Measurements from ENCODE around the gene FBXO10.
"Not testable (repeated sequence)": the region's sequence is repeated elsewhere in the genome, so short reads cannot be mapped to it uniquely, and the experiment has no call there.

FBXO10 gene

DNA sequence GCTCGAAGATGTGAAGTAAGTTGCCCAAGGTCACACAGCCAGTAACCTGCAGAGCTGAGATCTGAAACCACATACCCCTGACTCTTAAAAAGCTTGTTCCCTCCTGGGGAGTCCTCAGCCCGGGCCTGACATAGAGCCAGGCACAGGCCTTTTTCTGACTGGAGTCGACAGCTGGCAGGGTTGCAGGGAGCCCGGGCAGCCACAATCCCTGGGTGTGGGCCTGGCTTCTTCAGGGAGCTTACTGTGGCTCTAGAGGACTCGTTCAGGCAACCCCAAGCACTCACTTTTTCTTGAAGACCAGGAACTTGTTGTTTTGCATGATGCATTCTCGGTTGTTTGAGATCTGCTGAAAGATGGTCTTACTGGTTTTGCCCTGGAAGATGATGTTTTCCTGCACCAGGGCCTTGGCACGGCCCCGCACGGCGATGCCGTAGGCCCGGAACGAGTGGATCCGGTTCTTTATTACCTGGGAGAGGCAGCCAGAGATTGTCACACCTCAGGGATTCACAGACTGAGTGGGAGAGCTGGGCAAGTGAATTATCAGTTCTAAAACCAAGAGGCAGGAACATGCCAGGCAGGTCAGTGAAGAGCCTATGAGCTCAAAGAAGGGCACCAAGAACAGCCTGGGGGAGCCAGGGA is 60.4 kb downstream of the FBXO10 start:
- no peaks in the 10 kb centered on the region for H3K9me3 ChIP-seq (ENCODE audit: control extremely low read depth in 1 of 5, control insufficient read depth in 4 of 5, insufficient read depth in 2 of 5, low read depth in 1 of 5, low read length in 4 of 5)
- DNase-seq, result no peak
- CTCF ChIA-PET, result no interaction called here
- POLR2A ChIA-PET, result no interaction called here
- 99% methylated on average over 14 of the region's 14 CpGs for WGBS (ENCODE audit: insufficient coverage)
- H3K36me3 ChIP-seq (ENCODE audit: control insufficient read depth in 4 of 4, insufficient read depth in 4 of 4, low read length in 3 of 4), result peaks cover 0 to 2% (median 0%) of the 10 kb centered on the region in 4 experiments
- no peaks in the 10 kb centered on the region for H3K27me3 ChIP-seq (replicated peaks in 2 of 5; ENCODE audit: control insufficient read depth in 4 of 5, insufficient read depth in 5 of 5, low read length in 4 of 5)
- no peak overlapping the region for H3K4me3 ChIP-seq (ENCODE audit: control insufficient read depth in 1 of 7, extremely low read depth in 1 of 7, insufficient read depth in 4 of 7, low read depth in 2 of 7, low read length in 6 of 7)
- no peaks in the 10 kb centered on the region for H3K4me1 ChIP-seq (ENCODE audit: control extremely low read depth in 1 of 4, control insufficient read depth in 4 of 4, insufficient read depth in 4 of 4, low read length in 3 of 4)
- no peak overlapping the region for H3K27ac ChIP-seq (ENCODE audit: insufficient read depth in 1 of 2, low read depth in 1 of 2, low read length in 2 of 2, poor library complexity in 1 of 2, severe bottlenecking in 2 of 2)

DNA sequence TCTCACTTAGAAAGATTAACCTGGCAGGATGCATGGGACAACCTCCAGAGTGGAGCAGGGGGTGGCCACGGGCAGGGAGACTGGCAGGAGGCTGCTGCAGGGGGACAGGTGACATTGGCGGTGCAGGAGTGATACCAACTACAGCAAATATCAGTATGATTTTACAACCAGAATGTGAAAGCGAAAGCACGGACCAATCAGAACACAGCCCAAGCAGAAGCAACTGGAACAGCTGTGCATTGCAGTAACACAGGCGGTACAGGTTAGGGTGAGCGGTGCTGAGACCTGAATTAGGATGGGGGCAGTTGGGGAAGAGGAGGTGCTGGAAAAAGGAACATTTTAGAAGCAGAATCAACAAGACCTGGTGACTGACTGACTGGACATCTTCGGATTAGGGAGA is 61.2 kb downstream of the FBXO10 start:
- Histone ChIP-seq H3K27ac (ENCODE audit: insufficient read depth in 1 of 2, low read depth in 1 of 2, low read length in 2 of 2, poor library complexity in 1 of 2, severe bottlenecking in 2 of 2) (no peak overlapping the region), H3K27me3 (replicated peaks in 2 of 5; ENCODE audit: control insufficient read depth in 4 of 5, insufficient read depth in 5 of 5, low read length in 4 of 5) (no peaks in the 10 kb centered on the region), H3K4me3 (ENCODE audit: control insufficient read depth in 1 of 7, extremely low read depth in 1 of 7, insufficient read depth in 4 of 7, low read depth in 2 of 7, low read length in 6 of 7) (no peak overlapping the region), H3K9me3 (ENCODE audit: control extremely low read depth in 1 of 5, control insufficient read depth in 4 of 5, insufficient read depth in 2 of 5, low read depth in 1 of 5, low read length in 4 of 5) (no peaks in the 10 kb centered on the region), H3K36me3 (ENCODE audit: control insufficient read depth in 4 of 4, insufficient read depth in 4 of 4, low read length in 3 of 4) (peaks cover 0 to 2% (median 0%) of the 10 kb centered on the region in 4 experiments), H3K4me1 (ENCODE audit: control extremely low read depth in 1 of 4, control insufficient read depth in 4 of 4, insufficient read depth in 4 of 4, low read length in 3 of 4) (no peaks in the 10 kb centered on the region)
- DNase-seq, result no peak
- 98% methylated on average over 7 of the region's 7 CpGs for WGBS (ENCODE audit: insufficient coverage)
- ChIA-PET CTCF (no interaction called here), POLR2A (no interaction called here)

DNA sequence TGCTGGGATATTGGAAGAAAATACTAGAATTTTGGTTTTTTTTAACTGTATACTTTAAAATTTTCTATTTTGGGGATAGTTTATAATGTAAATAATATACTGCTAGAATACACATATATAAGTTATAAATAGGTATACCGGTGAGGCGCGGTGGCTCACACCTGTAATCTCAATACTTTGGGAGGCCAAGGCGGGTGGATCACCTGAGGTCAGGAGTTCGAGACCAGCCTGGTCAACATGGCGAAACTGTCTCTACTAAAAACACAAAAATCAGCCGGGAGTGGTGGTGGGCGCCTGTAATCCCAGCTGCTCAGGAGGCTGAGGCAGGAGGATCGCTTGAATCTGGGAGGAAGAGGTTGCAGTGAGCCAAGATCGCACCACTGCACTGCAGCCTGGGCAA is 61.8 kb downstream of the FBXO10 start:
- H3K4me3 ChIP-seq (ENCODE audit: control insufficient read depth in 1 of 7, extremely low read depth in 1 of 7, insufficient read depth in 4 of 7, low read depth in 2 of 7, low read length in 6 of 7); H3K36me3 ChIP-seq (ENCODE audit: control insufficient read depth in 4 of 4, insufficient read depth in 4 of 4, low read length in 3 of 4); H3K9me3 ChIP-seq (ENCODE audit: control extremely low read depth in 1 of 5, control insufficient read depth in 4 of 5, insufficient read depth in 2 of 5, low read depth in 1 of 5, low read length in 4 of 5); H3K27ac ChIP-seq (ENCODE audit: insufficient read depth in 1 of 2, low read depth in 1 of 2, low read length in 2 of 2, poor library complexity in 1 of 2, severe bottlenecking in 2 of 2); DNase-seq; POLR2A ChIA-PET; H3K27me3 ChIP-seq (replicated peaks in 2 of 5; ENCODE audit: control insufficient read depth in 4 of 5, insufficient read depth in 5 of 5, low read length in 4 of 5); CTCF ChIA-PET; H3K4me1 ChIP-seq (ENCODE audit: control extremely low read depth in 1 of 4, control insufficient read depth in 4 of 4, insufficient read depth in 4 of 4, low read length in 3 of 4): not testable (repeated sequence)
- 98% methylated on average over 8 of the region's 10 CpGs for WGBS (ENCODE audit: insufficient coverage)

DNA sequence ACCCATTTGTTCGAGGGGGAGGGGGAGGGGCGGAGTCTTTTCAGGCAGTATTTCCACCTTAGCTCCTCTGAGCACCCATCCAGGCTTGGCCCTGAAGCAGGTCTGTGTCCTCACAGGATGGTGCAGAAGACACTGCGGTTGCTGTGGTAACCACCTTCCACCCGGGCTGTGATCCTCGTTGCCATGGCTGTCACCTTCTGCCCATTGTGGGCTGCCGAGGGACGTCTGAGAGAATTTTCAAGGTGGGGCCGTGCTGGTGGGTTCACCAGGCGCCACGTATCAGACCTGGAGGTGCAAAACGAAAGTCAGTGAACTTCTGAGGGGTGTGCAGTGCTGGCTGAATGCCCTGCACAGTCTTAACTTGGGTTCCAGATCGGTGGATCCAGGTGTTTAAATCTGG is 63.7 kb downstream of the FBXO10 start:
- ChIA-PET CTCF (interaction anchor here (1.2 kb wide), 1 partner anchor 14 kb away, joined by 3 read pairs; no protein-coding TSS in a partner anchor), POLR2A (no interaction called here)
- no peak overlapping the region for H3K27ac ChIP-seq (ENCODE audit: insufficient read depth in 1 of 2, low read depth in 1 of 2, low read length in 2 of 2, poor library complexity in 1 of 2, severe bottlenecking in 2 of 2)
- no peak for DNase-seq
- no peaks in the 10 kb centered on the region for H3K4me1 ChIP-seq (ENCODE audit: control extremely low read depth in 1 of 4, control insufficient read depth in 4 of 4, insufficient read depth in 4 of 4, low read length in 3 of 4)
- WGBS (ENCODE audit: insufficient coverage), result 96% methylated on average over 12 of the region's 12 CpGs
- no peaks in the 10 kb centered on the region for H3K27me3 ChIP-seq (replicated peaks in 2 of 5; ENCODE audit: control insufficient read depth in 4 of 5, insufficient read depth in 5 of 5, low read length in 4 of 5)
- H3K4me3 ChIP-seq (ENCODE audit: control insufficient read depth in 1 of 7, extremely low read depth in 1 of 7, insufficient read depth in 4 of 7, low read depth in 2 of 7, low read length in 6 of 7), result no peak overlapping the region
- H3K9me3 ChIP-seq (ENCODE audit: control extremely low read depth in 1 of 5, control insufficient read depth in 4 of 5, insufficient read depth in 2 of 5, low read depth in 1 of 5, low read length in 4 of 5), result no peaks in the 10 kb centered on the region
- peaks cover 0 to 15% (median 8%) of the 10 kb centered on the region in 4 experiments for H3K36me3 ChIP-seq (ENCODE audit: control insufficient read depth in 4 of 4, insufficient read depth in 4 of 4, low read length in 3 of 4)

DNA sequence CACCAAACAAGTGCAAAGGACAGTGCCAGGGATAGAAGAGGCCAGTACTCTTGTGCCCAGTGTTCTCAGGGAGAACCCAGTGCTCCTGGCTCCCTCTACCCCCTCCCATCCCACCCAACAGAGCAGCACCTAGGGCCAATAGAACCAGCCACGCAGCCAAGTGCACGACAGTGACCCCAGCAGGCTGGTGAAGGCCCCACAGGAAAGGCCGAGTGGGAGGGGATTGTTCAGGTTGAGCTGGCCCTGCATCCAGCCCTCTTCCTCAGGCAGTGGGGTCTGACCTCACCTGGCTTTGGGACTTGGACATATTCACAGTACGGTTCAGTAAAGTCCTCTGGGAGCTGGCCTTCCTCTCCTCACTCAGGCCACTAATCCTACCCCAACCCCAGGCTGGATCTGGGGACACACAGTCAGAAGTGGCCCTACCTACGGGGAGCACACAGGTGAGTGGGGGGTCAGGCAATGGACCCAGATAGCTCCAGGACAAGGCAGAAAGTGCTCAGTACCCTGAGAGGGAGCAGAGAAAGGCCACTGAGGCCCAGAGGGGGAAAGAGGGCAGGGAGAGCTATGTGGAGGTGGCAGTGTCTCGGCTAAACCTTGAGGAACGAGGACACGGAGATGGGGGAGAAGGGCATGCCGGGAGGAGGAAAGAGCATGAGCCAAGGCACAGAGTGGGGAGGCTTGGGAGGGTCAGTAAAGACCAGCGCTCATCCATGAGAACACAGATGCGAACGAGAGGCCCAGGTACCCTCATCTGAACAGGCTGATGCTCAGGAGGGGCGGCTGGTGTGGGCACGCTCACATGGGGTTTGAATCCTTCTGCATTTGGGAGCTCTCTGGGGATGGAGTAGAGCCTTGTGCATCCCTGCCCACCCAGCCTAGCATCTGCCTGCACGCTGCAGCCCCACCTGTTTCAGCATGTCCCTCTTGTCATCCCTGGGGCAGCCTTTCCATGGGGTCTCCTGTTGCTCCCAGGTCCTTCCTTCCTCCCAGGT is 64.9 kb downstream of the FBXO10 start:
- H3K4me1 ChIP-seq (ENCODE audit: control extremely low read depth in 1 of 4, control insufficient read depth in 4 of 4, insufficient read depth in 4 of 4, low read length in 3 of 4), result no peaks in the 10 kb centered on the region
- no peak for DNase-seq
- H3K4me3 ChIP-seq (ENCODE audit: control insufficient read depth in 1 of 7, extremely low read depth in 1 of 7, insufficient read depth in 4 of 7, low read depth in 2 of 7, low read length in 6 of 7), result no peak overlapping the region
- ChIA-PET POLR2A (interaction anchor here (0.7 kb wide), 1 partner anchor 1457 kb away, joined by 3 read pairs; no protein-coding TSS in a partner anchor), CTCF (interaction anchor here (0.8 to 1.2 kb wide), 3 partner anchors 9 to 30 kb away, joined by 3 to 4 read pairs (median 3); no protein-coding TSS in a partner anchor)
- H3K36me3 ChIP-seq (ENCODE audit: control insufficient read depth in 4 of 4, insufficient read depth in 4 of 4, low read length in 3 of 4), result peaks cover 0 to 15% (median 12%) of the 10 kb centered on the region in 4 experiments
- 95% methylated on average over 13 of the region's 15 CpGs for WGBS (ENCODE audit: insufficient coverage)
- H3K9me3 ChIP-seq (ENCODE audit: control extremely low read depth in 1 of 5, control insufficient read depth in 4 of 5, insufficient read depth in 2 of 5, low read depth in 1 of 5, low read length in 4 of 5), result no peaks in the 10 kb centered on the region
- no peaks in the 10 kb centered on the region for H3K27me3 ChIP-seq (replicated peaks in 2 of 5; ENCODE audit: control insufficient read depth in 4 of 5, insufficient read depth in 5 of 5, low read length in 4 of 5)
- H3K27ac ChIP-seq (ENCODE audit: insufficient read depth in 1 of 2, low read depth in 1 of 2, low read length in 2 of 2, poor library complexity in 1 of 2, severe bottlenecking in 2 of 2), result no peak overlapping the region

DNA sequence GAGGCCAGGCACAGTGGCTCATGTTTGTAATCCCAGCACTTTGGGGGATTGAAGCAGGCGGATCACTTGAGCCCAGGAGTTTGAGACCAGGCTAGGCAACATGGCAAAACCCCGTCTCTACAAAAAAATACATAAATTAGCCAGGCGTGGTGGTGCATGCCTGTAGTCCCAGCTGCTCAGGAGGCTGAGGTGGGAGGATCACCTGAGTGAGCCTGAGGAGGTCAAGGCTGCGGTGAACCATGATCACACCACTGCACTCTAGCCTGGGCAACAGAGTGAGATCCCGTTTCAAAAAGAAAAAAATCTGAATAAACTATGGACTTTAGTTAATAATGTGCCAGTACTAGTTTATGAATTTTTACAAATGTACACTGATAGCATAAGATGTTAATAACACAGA is 66.1 kb downstream of the FBXO10 start:
- CTCF ChIA-PET, result interaction anchor here (1.1 to 1.3 kb wide), 4 partner anchors 8 to 643 kb away, joined by 3 to 4 read pairs (median 3); no protein-coding TSS in a partner anchor
- H3K27me3 ChIP-seq (replicated peaks in 2 of 5; ENCODE audit: control insufficient read depth in 4 of 5, insufficient read depth in 5 of 5, low read length in 4 of 5); POLR2A ChIA-PET; DNase-seq; H3K4me3 ChIP-seq (ENCODE audit: control insufficient read depth in 1 of 7, extremely low read depth in 1 of 7, insufficient read depth in 4 of 7, low read depth in 2 of 7, low read length in 6 of 7); H3K4me1 ChIP-seq (ENCODE audit: control extremely low read depth in 1 of 4, control insufficient read depth in 4 of 4, insufficient read depth in 4 of 4, low read length in 3 of 4); H3K9me3 ChIP-seq (ENCODE audit: control extremely low read depth in 1 of 5, control insufficient read depth in 4 of 5, insufficient read depth in 2 of 5, low read depth in 1 of 5, low read length in 4 of 5); H3K27ac ChIP-seq (ENCODE audit: insufficient read depth in 1 of 2, low read depth in 1 of 2, low read length in 2 of 2, poor library complexity in 1 of 2, severe bottlenecking in 2 of 2): not testable (repeated sequence)
- H3K36me3 ChIP-seq (ENCODE audit: control insufficient read depth in 4 of 4, insufficient read depth in 4 of 4, low read length in 3 of 4), result peaks cover 0 to 22% (median 13%) of the 10 kb centered on the region in 4 experiments
- WGBS (ENCODE audit: insufficient coverage), result 92% methylated on average over 3 of the region's 5 CpGs

DNA sequence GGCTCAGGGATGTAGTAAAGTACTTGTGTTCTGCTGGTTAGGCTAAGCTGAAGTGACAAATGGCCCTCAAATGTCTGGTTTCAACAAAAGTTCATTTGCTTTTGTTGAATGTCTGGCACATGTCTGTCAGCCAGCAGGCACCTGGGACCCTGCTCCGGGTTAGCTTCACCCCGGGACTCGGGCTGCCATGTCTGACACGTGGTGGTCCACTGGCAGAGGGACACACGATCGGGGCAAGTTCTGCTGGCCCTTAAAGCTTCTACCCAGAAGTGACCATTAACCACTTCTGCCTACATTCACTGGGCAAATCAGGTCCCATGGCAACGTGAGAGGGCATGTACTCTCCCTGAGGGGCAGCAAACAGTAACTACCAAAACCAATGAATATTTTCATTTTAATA is 66.6 kb downstream of the FBXO10 start:
- Histone ChIP-seq H3K4me1 (ENCODE audit: control extremely low read depth in 1 of 4, control insufficient read depth in 4 of 4, insufficient read depth in 4 of 4, low read length in 3 of 4) (no peaks in the 10 kb centered on the region), H3K4me3 (ENCODE audit: control insufficient read depth in 1 of 7, extremely low read depth in 1 of 7, insufficient read depth in 4 of 7, low read depth in 2 of 7, low read length in 6 of 7) (no peak overlapping the region), H3K27me3 (replicated peaks in 2 of 5; ENCODE audit: control insufficient read depth in 4 of 5, insufficient read depth in 5 of 5, low read length in 4 of 5) (no peaks in the 10 kb centered on the region), H3K9me3 (ENCODE audit: control extremely low read depth in 1 of 5, control insufficient read depth in 4 of 5, insufficient read depth in 2 of 5, low read depth in 1 of 5, low read length in 4 of 5) (no peaks in the 10 kb centered on the region), H3K27ac (ENCODE audit: insufficient read depth in 1 of 2, low read depth in 1 of 2, low read length in 2 of 2, poor library complexity in 1 of 2, severe bottlenecking in 2 of 2) (no peak overlapping the region), H3K36me3 (ENCODE audit: control insufficient read depth in 4 of 4, insufficient read depth in 4 of 4, low read length in 3 of 4) (peaks cover 0 to 27% (median 15%) of the 10 kb centered on the region in 4 experiments)
- no peak for DNase-seq
- WGBS (ENCODE audit: insufficient coverage), result 97% methylated on average over 6 of the region's 7 CpGs
- ChIA-PET CTCF (interaction anchor here (0.7 to 1.8 kb wide), 7 partner anchors 12 to 643 kb away, joined by 3 to 7 read pairs (median 3); no protein-coding TSS in a partner anchor), POLR2A (no interaction called here)

Data from common myeloid progenitor, CD34-positive (primary cell).